HG03342 (cell line): ENCODE results near the gene CLEC2L.

Experiments used
- ATAC-seq: cut with Tn5 transposase; IDR thresholded peaks from one replicate; pipeline ENCODE4 v1.9.1; 2021; ENCODE audit warnings: mild to moderate bottlenecking, moderate library complexity; ENCODE audit not compliant: unreplicated experiment

CLEC2L gene

GRCh38 chr7:139523199-139523941 is at the start of gene CLEC2L:
CLEC2L (plus strand) TSS chr7:139523685; CDS start chr7:139523928, 243 bp downstream.
- no peak for ATAC-seq

- ATAC-seq: no peak
Observed at GRCh38 chr7:139476139-139476538, 47.3 kb upstream of the CLEC2L start.

GRCh38 chr7:139476891-139477290 is 46.6 kb upstream of the CLEC2L start:
- no peak for ATAC-seq

GRCh38 chr7:139479620-139480019 is 43.9 kb upstream of the CLEC2L start:
- ATAC-seq: no peak

GRCh38 chr7:139481364-139481763 is 42.1 kb upstream of the CLEC2L start:
- no peak for ATAC-seq

GRCh38 chr7:139482122-139482521 is 41.4 kb upstream of the CLEC2L start:
- no peak for ATAC-seq

GRCh38 chr7:139482662-139483466 is 40.6 kb upstream of the CLEC2L start:
- ATAC-seq: peak; percentile 36

- no peak for ATAC-seq
Observed at GRCh38 chr7:139487366-139488080, 36.0 kb upstream of the CLEC2L start.

- ATAC-seq: no peak
Observed at GRCh38 chr7:139488810-139489209, 34.7 kb upstream of the CLEC2L start.

GRCh38 chr7:139490130-139490529 is 33.4 kb upstream of the CLEC2L start:
- ATAC-seq: no peak

GRCh38 chr7:139492293-139492692 is 31.2 kb upstream of the CLEC2L start:
- no peak for ATAC-seq

GRCh38 chr7:139494835-139495579 is 28.5 kb upstream of the CLEC2L start:
- peak; percentile 82 for ATAC-seq

GRCh38 chr7:139495580-139496125 is 27.8 kb upstream of the CLEC2L start:
- ATAC-seq: no peak

- ATAC-seq: no peak
Observed at GRCh38 chr7:139496528-139496927, 27.0 kb upstream of the CLEC2L start.

- no peak for ATAC-seq
Observed at GRCh38 chr7:139500770-139501138, 22.7 kb upstream of the CLEC2L start.

GRCh38 chr7:139502226-139502625 is 21.3 kb upstream of the CLEC2L start:
- no peak for ATAC-seq

GRCh38 chr7:139505563-139505962 is 17.9 kb upstream of the CLEC2L start:
- ATAC-seq: no peak

GRCh38 chr7:139509535-139509934 is 13.9 kb upstream of the CLEC2L start:
- no peak for ATAC-seq

- ATAC-seq: no peak
Observed at GRCh38 chr7:139511315-139511714, 12.2 kb upstream of the CLEC2L start.

GRCh38 chr7:139515266-139515665 is 8.2 kb upstream of the CLEC2L start:
- ATAC-seq: no peak

- ATAC-seq: no peak
Observed at GRCh38 chr7:139521439-139521838, 2.0 kb upstream of the CLEC2L start.
